Measurements from ENCODE around the gene BICRAL.
"Not testable (repeated sequence)": the region's sequence is repeated elsewhere in the genome, so short reads cannot be mapped to it uniquely, and the experiment has no call there.

Gene BICRAL

DNA sequence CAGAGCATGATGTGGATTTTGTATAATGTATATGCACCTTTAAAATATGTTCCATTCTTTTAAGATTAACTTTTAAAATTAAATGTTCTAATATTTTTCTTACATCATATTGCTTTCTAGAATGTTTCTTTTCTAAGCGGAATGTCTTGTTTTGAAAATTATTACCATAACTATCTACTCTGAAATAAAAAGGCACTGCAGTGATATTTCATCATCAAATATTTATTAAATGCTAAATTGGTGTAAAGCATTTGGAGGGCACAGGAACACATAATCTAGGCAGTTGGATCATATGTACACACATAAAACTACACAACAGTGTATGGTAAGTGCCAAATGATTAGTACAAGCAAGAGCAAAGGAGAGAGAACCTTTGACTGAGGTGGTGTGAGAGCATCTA is 13.8 kb downstream of the BICRAL start:
- no peak for DNase-seq (ENCODE audit: low read depth, low spot score)

GRCh38 chr6:42796171-42796570 is 14.3 kb downstream of the BICRAL start:
- no peak for DNase-seq (ENCODE audit: low read depth, low spot score)

DNA sequence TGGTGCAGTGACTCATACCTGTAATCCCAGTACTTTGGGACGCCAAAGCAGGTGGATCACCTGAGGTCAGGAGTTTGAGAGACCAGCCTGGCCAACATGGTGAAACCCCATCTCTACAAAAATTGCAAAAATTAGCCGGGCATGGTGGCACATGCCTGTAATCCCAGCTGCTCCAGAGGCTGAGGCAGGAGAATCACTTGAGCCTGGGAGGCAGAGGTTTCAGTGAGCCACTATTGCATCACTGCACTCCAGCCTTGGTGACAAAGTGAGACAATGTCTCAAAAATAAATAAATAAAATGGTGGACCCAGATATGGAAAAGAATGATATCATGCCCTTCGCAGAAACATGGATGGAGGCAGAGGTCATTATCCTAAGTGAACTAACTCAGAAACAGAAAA is 15.8 kb downstream of the BICRAL start:
- DNase-seq (ENCODE audit: low read depth, low spot score), result not testable (repeated sequence)

GRCh38 chr6:42805297-42805861 is 23.5 kb downstream of the BICRAL start:
- no peak for DNase-seq (ENCODE audit: low read depth, low spot score)

GRCh38 chr6:42806359-42806758 is 24.5 kb downstream of the BICRAL start:
- DNase-seq (ENCODE audit: low read depth, low spot score), result not testable (repeated sequence)

DNA sequence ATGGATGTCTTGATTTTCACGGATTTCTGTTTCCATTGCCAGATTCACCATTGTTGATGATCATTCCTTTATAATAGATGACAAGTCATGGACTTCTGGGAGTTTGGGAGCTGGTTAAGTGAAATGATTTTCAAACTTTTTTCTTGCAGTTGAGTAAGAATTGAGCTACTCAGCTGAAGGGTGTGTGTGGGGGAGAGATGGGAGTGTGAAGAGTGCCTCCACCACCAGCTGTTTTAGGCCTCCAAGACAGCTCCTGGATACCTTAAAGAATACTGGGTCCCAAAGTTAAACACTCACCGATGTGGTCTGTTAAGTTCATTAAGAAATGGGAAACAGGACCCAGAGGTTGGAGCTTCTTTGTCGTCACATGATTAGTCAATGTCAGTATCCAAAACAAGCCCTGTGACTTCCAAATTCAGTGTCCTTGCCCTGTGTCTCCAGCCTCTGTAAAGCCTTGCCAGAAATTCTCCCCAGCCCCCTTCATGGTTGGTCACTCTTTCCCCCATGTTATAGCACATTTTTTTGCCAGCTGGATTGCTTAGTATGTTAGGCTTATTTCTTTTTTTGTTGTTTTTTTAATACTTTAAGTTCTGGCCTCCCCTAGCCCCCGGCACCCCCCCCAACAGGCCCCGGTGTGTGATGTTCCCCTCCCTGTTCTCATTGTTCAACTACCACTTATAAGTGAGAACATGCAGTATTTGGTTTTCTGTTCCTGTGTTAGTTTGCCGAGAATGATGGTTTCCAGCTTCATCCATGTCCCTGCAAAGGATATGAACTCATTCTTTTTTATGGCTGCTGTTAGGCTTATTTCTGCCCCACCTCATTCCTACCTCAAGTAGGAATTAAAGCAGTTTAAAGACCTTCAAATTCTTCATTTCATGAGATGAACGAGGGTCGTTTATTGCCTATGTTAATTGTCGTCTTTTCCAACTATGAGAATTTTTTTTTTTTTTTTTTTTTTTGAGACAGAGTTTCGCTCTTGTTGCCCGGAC is 26.9 kb downstream of the BICRAL start:
- DNase-seq (ENCODE audit: low read depth, low spot score), result no peak

DNA sequence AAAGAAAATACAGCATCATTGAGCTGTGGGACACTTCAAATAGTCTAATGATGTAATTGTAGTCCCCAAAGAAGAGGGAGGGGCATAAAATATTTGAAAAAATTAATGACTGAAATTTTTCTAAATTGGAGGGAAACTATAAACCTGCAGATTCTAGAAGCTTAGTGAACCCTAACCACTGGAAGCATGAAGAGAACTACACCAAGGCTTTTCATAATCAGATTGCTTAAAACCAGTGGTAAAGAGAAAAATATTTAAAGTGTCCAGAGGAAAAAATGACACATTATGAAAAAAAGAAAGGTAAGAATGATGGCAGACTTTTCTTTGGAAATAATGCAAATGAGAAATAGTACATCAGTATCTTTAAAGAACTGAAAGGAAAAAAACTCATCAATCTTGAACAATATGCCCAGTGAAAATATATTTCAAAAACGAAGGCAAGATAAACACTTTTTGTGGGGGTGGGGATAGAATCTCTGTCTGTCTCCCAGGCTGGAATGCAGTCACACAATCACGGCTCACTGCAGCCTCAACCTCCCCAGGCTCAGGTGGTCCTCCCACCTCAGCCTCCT is 31.3 kb downstream of the BICRAL start:
- DNase-seq (ENCODE audit: low read depth, low spot score), result no peak

DNA sequence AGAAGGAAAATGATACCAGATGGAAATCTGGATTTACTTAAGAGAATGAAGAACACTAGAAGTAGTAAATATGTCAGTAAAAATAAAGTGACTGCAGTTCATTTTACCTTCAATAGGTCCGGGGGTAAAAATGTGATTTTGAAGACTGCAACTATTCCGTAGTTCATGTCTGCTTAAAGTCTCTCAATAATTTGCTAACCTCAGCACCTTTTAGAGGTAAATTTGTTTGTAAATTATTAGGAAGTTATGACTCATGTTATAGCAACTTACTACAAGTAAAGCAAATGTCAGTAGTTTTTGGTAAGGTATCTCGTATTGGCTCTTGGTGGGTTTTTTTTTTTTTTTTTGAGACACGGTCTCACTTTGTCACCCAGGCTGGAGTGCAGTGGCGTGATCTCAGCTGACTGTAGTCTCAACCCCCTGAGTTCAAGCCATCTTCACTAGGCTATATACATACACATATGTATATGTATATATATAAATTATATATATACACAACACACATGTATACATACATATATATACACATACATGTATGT is 32.1 kb downstream of the BICRAL start:
- no peak for DNase-seq (ENCODE audit: low read depth, low spot score)

- not testable (repeated sequence) for DNase-seq (ENCODE audit: low read depth, low spot score)
Observed at GRCh38 chr6:42815726-42816125, 33.9 kb downstream of the BICRAL start.

- DNase-seq (ENCODE audit: low read depth, low spot score), result no peak
Observed at GRCh38 chr6:42817907-42818306, 36.1 kb downstream of the BICRAL start.

DNA sequence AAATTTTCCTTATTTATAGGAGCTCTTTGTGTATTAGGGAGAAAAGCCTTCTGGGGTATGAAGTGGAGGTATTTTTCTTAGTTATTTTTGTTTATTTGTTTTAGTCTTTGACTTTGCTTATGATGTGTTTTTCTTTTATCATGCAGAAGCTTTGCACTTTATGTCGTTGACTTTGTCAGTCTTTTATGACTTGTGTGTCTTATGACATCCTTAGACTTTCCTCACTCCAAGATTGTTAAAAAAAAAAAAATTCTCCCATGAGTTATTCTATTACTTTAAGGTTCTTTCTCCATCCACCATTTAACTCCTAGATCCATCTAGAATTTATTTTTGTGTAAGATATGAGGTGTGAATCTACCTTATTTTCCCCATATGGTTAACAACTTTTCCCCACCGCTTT is 36.6 kb downstream of the BICRAL start:
- no peak for DNase-seq (ENCODE audit: low read depth, low spot score)

DNA sequence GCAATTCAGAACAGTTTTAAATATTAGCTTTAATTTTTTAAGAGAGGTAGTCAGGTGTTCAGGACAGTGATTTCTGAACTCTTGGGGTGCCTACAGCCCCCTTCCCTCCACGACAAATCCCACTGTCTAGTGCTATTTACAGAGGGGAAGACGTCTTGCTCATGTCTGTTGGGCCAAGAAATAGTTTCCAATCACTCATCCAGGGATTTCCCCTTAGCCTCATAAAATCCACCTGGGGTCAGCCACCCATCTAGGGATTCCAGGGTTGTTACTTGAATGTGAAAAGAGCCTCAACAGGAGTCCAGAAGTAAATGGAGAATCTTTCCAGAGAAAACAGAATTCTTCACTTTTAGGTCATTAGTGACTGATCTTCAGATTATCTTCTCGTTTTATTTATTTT is 37.0 kb downstream of the BICRAL start:
- no peak for DNase-seq (ENCODE audit: low read depth, low spot score)

DNA sequence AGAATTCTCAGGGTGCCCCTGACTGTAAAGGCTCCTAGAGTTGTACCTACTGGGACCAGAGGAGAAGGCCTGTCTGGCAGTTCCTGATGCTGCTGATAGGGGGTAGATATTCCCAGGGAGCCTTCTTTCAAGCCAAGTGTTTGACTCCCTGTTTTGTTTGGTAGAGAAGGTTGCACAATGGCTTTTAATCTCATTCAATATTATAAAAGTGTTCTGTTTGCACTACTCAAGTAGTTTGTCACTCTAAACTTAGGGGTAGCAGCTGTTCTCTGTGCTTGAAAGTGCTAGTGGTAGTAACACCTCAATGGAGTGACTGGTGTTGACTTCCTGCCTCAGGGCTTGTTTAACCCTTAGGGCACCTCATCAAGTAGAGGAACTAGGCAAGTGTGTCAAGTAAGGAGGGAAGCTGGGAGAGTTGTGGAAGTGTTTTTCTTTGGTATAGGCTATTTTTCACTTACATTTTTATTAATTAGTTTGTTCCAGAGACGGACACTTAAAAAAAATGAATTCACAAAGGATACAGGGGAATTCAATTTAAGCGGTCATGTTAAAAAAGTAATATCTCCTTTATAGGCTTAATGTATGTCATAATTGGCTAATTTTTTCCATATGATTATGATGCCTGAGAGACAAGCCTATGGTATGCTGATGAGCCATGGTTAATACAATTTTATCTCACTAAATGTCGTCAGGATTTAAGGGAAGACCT is 38.1 kb downstream of the BICRAL start:
- DNase-seq (ENCODE audit: low read depth, low spot score), result no peak

DNA sequence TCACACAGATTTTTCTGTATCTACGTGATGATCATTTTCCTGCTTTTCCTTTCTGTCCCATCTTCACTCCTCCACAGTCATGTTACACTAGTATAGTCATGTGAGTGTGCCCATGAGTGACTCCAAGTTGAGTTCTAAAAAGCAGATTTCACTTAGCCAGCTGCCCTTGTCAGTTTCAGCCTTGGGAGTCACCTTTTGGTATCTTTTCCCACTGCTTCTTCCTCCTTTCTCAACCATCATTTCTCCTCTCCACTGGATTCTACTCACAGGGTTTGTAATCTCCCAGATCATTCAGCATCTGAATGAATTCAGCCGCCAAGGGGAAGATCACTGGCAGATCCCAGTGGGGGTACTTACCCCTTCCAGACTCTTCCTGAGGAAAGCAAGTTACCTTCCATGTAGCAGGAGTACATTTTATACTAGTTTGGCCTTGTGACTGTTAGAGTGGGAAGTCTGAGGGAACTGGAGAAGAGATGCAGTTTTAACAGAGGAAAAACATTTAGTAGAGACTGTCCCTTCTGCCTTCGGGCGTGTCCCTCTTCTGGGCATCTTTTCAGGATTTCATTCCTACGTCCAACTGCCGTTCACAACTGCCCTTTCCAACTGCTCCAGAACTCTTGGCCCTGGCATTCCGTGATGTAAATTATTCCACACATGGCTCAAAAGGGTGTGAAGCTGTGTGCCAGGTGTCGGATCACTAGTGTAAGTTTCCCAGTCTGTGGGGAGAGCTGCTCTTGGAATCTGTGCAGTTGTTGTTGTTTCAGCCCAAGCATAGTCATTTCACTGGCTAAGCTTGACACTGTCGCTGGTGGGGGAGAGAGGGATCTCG is 38.9 kb downstream of the BICRAL start:
- DNase-seq (ENCODE audit: low read depth, low spot score), result no peak

- DNase-seq (ENCODE audit: low read depth, low spot score), result no peak
Observed at GRCh38 chr6:42821341-42821668, 39.5 kb downstream of the BICRAL start.

- DNase-seq (ENCODE audit: low read depth, low spot score), result no peak
Observed at GRCh38 chr6:42821846-42822245, 40.0 kb downstream of the BICRAL start.

DNA sequence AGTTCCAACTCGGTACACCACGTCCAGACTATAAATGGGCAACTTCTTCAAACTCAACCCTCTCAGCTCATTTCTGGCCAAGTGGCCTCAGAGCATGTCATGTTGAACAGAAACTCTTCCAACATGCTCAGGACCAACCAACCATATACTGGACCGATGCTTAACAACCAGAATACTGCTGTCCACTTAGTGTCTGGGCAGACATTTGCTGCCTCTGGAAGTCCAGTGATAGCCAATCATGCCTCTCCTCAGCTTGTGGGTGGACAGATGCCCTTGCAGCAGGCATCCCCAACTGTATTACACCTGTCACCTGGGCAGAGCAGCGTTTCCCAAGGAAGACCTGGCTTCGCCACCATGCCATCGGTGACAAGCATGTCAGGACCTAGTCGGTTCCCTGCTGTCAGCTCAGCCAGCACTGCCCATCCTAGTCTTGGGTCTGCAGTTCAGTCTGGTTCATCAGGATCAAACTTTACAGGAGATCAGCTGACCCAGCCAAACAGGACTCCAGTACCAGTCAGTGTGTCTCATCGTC is 47.8 kb downstream of the BICRAL start:
- DNase-seq (ENCODE audit: low read depth, low spot score), result no peak

DNA sequence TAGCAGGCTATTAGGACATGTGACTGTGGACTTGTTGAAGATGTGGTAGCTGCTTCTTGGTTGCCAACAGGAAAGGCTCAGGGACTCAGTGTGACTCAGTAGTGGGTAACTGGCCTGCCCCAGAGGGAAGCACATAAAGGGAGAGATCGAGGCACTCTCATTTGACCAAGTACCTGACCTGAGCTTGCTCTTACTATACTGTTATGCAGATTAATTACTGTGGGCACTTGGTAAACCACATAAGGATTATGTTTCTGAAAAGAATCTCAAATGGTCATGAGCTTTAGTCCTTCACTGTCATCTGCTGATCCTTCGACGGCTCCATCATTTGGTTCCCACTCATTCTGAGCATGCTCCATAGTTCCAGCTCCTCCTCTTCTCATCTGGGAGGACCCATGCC is 49.4 kb downstream of the BICRAL start:
- no peak for DNase-seq (ENCODE audit: low read depth, low spot score)

GRCh38 chr6:42834056-42834455 is 52.2 kb downstream of the BICRAL start:
- no peak for DNase-seq (ENCODE audit: low read depth, low spot score)

DNA sequence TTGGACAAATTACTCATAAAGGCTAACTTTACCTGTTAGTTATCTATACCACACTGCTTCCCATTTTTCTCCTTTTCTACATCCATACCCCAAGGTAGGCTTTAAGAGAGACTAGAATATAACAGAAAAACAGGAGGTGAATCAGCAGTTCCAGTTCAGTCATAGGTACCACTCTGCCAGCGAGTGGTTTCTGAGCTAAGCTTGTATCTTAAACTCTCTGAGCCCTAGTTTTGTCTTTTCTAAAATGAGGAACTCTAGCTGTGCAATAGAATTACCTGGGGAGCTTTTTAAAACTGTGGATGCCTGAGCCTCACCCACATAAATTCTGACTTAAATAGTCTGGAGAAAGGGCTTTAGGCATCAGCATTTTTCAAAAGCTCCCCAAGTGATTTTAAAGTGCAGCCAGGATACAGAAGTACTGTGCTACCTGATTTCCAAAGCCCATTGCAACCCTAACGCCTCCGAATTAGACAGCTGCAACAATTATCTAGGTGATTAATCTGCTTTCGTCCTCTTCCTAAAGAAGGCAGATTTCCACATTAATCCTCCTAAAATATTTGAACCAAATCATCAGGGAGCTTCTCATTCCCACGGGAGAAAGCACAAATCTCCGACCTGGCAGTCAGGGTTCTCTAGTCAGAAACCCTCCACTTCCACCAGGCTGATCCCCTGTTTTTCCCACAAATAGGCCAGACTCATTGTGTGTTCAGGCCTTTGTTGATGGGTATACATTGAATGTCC is 60.2 kb downstream of the BICRAL start:
- no peak for DNase-seq (ENCODE audit: low read depth, low spot score)
